HCT116 (cell line): ENCODE measurements around the gene OVOL1. TPM values are rescaled to one million over a fixed set of nuclear protein-coding genes. Genes with fewer than 3 reads are reported as not detected.

ENCODE experiments used
- total RNA-seq: library from RNA; stranded (reverse); gene quantifications from one replicate; pipeline ENCODE4 v1.2.1, GENCODE V29; 2021; ENCODE audit not compliant: unreplicated experiment

The OVOL1 gene
- total RNA-seq, 1 experiment from 2014 or later = 14.7 TPM

Other genes with a start within 250 kb of the OVOL1 start
- 248 TPM for gene LTBP3, start 228.7 kb upstream of the OVOL1 start, total RNA-seq
- gene ZNRD2, start 216.6 kb upstream of the OVOL1 start, total RNA-seq = 66.8 TPM
- gene FAM89B, start 214.5 kb upstream of the OVOL1 start, total RNA-seq = 60.0 TPM
- gene EHBP1L1, start 211.0 kb upstream of the OVOL1 start, total RNA-seq = 105 TPM
- 0.61 TPM for gene KCNK7, start 191.3 kb upstream of the OVOL1 start, total RNA-seq
- 59.8 TPM for gene MAP3K11, start 172.8 kb upstream of the OVOL1 start, total RNA-seq
- gene PCNX3, start 171.3 kb upstream of the OVOL1 start, total RNA-seq = 50.4 TPM
- 105 TPM for gene SIPA1, start 149.0 kb upstream of the OVOL1 start, total RNA-seq
- 78.5 TPM for gene RELA, start 124.1 kb upstream of the OVOL1 start, total RNA-seq
- 78.7 TPM for gene KAT5, start 74.8 kb upstream of the OVOL1 start, total RNA-seq
- 28.5 TPM for gene RNASEH2C, start 66.3 kb upstream of the OVOL1 start, total RNA-seq
- 19.5 TPM for gene AP5B1, start 6.1 kb upstream of the OVOL1 start, total RNA-seq
- gene SNX32, start 46.9 kb downstream of the OVOL1 start, total RNA-seq = not detected
- 1,270 TPM for gene CFL1, start 71.1 kb downstream of the OVOL1 start, total RNA-seq
- gene MUS81, start 73.4 kb downstream of the OVOL1 start, total RNA-seq = 47.2 TPM
- gene EFEMP2, start 85.7 kb downstream of the OVOL1 start, total RNA-seq = 8.4 TPM
- gene CTSW, start 92.8 kb downstream of the OVOL1 start, total RNA-seq = not detected
- gene FIBP, start 101.4 kb downstream of the OVOL1 start, total RNA-seq = 96.0 TPM
- 84.3 TPM for gene CCDC85B, start 103.6 kb downstream of the OVOL1 start, total RNA-seq
- 125 TPM for gene FOSL1, start 113.3 kb downstream of the OVOL1 start, total RNA-seq
- 49.8 TPM for gene C11orf68, start 132.0 kb downstream of the OVOL1 start, total RNA-seq
- gene DRAP1, start 132.4 kb downstream of the OVOL1 start, total RNA-seq = 158 TPM
- gene TSGA10IP, start 158.4 kb downstream of the OVOL1 start, total RNA-seq = not detected
- 47.9 TPM for gene SART1, start 174.7 kb downstream of the OVOL1 start, total RNA-seq
- gene EIF1AD, start 215.1 kb downstream of the OVOL1 start, total RNA-seq = 45.5 TPM
- gene BANF1, start 215.4 kb downstream of the OVOL1 start, total RNA-seq = 356 TPM
- 68.1 TPM for gene CST6, start 224.9 kb downstream of the OVOL1 start, total RNA-seq
- gene CATSPER1, start 239.4 kb downstream of the OVOL1 start, total RNA-seq = 2.4 TPM